NCI-H2171 (cell line): Measurements from ENCODE around the gene SNX25.
"Not testable (repeated sequence)": the region's sequence is repeated elsewhere in the genome, so short reads cannot be mapped to it uniquely, and the experiment has no call there.

Source experiments
- DNase-seq: peaks from one replicate; lab custom pipeline; 2025; lab: John Stamatoyannopoulos, UW

SNX25 gene

DNA sequence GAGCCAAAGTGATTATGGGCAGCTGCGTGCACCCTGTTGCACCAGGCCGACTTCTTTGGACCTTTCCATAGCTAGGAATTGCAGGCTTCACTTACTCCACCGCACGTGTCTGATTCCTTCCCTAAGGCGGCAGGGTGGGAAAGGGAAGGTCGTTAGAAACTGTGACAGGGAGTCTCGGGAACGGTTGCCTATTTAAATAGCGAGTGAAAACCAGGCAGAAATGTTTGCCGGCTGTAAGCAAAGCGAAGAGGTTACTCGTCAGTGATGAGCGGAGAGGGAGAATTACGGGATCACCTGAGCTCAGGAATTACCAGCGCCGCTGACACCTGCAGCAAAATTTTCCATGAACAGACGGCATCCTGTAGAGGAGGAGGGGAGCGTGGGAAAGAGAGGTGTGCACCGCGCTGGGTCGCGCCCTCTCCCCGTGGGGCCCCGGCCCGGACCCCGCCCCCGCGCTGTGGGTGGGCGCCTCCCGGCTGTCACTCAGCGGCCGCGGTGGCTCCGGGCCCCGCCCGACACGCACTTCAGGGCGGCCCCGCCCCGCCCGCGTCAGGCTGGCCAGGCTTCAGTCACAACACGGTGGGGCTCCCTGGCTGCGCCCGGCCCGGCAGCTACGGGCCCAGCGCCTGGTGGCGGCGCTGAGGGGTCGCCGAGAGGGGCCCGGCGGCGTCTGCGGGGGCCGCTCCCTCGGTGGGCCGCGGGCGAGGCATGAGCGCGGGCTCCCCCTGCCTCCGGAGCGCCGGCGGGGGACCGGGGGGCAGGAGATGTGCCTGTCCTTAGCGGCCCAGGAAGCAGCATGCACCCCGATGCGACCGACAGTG, at the start of gene SNX25:
Gene SNX25, plus strand, starts transcription at position 568 of the 821 bp plus-strand sequence. Its CDS starts 229 bp downstream, at position 797.
- DNase-seq: peak; percentile 76

DNA sequence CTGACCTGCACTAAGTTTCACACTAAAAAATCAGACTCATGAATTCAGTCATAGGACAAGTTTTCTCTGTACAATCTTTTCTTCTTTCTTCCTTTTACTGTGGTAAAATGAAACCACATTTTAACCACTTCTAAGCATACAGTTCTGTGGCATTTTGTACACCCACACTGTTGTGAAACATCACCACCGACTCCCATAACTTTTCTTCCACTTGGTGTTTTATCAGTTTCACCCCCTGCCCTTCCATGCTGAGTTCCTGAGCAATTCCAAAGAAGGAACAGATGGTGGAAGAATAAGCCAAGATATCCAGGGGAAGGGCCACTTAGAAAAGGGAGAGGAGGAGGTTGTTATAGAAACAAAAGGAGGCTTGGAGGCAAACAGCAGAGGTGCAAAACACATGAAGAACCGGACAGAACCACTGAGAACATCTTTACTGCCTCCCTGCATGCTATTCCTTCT, 43.8 kb upstream of the SNX25 start:
- DNase-seq: no peak

DNA sequence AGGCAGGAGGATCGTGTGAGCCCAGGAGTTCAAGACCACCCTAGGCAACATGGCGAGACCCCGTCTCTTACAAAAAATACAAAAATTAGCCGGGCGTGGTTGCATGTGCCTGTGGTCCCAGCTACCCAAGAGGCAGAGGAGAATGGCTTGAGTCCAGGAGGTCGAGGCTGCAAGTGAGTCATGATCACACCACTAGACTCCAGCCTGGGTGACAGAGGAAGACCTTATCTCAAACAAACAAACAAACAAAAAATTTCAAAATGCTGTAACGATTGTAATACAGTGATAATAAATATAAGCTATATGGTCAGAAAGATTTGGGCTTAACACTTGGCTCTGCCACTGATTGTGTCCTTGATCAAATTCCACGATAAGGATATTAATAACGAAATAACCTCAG, 42.2 kb upstream of the SNX25 start:
- no peak for DNase-seq

GRCh38 chr4:185171373-185172071, 37.9 kb upstream of the SNX25 start:
- no peak for DNase-seq

GRCh38 chr4:185179488-185179887, 29.9 kb upstream of the SNX25 start:
- DNase-seq: no peak

- DNase-seq: no peak
These were observed 27.2 kb upstream of the SNX25 start for GRCh38 chr4:185182239-185182638.

GRCh38 chr4:185183622-185184281, 25.6 kb upstream of the SNX25 start:
- peak; percentile 76 for DNase-seq

GRCh38 chr4:185186769-185187168, 22.6 kb upstream of the SNX25 start:
- no peak for DNase-seq

DNA sequence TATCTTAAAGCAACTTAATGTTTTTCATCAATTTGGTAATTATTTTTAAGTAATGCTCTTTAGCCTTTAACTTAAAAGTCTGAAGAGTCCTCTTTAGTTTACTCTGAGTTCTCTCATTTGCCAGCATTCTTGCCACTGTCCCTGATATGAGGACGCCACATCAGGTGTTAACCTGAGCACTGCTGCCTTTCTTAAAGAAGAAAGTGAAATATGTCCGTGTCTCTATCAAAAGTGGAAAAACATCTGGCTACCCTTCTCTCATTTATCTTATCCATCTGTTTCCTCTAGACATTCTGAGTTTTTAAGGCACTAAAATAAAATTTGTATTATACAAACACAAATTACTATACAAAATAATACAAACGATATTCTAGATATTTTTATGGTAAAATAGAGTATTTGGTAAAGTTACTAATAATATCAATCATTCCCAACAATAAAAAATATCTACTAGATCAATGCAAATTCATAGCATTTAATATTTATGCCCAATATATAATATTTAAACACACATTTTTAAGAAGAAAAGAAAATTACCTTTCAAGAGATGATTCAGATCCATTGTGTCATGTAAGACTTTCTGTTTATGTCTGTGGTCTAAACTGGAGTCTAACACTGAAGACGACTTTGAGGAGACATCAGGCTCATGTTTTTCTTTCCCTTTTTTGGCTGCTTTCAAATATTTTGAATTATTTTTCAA, 19.6 kb upstream of the SNX25 start:
- no peak for DNase-seq

DNA sequence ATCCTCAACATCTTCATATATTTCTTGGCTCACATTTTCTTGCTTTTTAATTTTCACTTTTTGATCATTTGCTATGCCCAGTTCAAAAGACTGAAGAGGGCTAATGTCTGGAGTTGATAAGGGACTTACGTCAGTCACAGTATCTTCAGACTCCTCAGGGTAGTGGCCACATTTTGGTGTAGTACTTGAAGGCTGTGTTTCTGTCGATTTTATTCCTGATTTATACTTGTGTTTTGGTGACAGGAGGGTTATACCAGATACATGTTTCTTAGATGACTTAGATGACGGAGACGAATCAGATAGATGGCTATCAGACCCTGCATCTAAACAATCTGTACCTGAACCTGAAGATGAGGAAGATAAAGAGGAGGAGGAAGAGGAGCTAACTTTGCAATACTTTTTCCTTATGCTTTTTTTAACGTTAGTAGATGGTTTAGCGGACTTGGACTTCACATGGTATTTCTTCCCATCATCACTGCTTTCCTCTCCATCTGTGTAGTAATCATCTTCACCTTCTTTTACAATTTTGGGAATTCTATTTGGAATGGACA, 19.0 kb upstream of the SNX25 start:
- no peak for DNase-seq

- no peak for DNase-seq
These were observed 17.3 kb upstream of the SNX25 start for GRCh38 chr4:185192059-185192458.

- no peak for DNase-seq
These were observed 14.2 kb upstream of the SNX25 start for GRCh38 chr4:185194924-185195888.

DNA sequence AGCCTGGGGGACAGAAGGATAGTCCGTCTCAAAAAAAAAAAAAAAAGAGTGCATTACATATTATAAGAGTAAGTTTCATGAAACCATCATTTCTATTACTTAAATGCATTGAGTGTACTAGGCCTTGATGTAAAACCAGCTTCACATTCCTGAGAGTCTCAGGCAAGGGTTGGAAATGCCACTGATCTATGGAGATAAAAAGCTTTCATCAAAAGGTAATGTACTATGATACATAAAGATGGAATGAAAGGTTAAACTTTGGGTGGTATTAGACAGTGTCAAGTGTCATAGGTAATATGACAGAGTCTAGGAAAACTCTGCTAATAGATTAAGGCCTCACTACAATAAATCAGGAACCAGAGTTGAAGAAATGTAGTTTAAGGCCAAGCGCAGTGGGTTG, 13.0 kb upstream of the SNX25 start:
- no peak for DNase-seq

DNA sequence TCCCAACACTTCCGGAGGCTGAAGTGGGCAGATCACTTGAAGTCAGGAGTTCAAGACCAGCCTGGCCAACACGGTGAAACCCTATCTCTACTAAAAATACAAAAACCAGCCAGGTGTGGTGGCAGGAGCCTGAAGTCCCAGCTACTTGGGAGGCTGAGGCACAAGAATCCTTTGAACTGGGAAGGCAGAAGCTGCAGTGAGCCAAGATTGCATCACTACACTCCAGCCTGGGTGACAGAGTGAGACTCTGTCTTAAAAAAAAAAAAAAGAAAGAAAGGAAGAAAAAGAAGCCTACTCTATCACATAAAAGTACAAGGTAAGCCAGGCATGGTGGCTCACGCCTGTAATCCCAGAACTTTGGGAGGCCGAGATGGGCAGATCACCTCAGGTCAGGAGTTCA, 11.2 kb upstream of the SNX25 start:
- not testable (repeated sequence) for DNase-seq

DNA sequence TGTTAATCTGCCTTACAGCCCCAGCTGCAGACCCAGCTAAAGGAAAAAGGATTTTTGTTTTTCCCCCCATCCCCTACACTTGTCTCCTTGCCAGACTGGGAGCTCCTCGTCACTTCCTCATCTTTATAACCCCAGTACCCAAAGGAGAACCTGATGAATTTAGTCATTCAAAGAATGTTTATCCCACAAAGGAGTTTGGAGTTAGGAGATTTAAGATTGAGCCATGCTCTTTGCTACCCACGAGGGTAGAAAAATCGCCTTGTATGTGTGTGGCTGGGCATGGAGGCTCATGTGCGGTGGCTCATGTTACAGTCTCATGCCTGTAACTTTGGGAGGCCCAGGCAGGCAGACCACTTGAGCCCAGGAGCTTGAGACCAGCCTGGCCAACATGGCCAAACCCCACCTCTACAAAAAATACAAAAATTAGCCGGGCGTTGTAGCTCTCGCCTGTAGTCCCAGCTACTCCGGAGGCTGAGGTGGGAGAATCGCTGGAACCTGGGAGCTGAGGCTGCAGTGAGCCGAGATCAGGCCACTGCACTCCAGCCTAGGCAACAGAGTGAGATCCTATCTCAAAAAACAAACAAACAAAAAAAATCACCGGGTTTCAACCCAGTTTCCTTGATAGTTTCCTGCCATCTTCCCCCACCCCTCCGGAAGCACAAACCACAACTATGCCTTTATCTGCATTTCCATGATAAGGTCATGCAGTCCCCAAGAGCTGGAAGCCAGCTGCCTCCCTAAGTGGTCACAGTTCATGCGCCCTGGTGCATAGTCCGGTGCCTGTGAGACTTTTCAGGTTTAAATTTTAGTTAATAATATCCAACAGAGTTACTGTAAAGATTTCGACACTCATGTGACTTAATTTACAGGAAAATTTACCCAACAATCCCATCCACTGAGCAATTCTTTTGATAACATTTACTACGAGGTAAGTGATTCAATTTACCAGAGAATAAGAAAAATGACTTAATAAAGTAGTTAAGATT, 7.1 kb upstream of the SNX25 start:
- no peak for DNase-seq

DNA sequence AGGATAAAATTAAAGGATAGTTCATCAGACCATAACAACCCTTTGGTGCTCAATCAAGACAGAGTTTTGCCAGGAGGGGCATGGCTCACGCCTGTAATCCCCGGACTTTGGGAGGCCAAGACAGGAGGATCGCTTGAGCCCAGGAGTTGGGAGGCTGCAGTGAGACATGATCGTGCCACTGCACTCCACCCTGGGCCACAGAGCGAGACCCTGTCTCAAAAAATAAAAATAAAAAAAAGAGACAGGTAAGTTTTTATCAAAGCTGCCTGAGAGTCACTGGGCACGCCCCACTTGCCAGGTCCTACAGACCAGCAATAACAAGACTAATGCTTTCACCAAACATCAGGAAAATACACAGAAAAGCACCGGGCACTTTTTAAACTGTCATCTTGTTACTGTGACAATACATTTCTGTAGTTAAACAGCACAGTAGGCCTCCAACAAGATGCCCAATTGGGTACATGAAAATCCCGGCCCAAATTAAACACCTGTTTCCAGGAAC, 6.4 kb upstream of the SNX25 start:
- DNase-seq: no peak

GRCh38 chr4:185203486-185204237, 5.7 kb upstream of the SNX25 start, which contains the start of gene CFAP97:
Gene CFAP97, minus strand, starts transcription at chr4:185204000. Its CDS starts 12,804 bp downstream, at chr4:185191196.
- DNase-seq: peak; percentile 34

DNA sequence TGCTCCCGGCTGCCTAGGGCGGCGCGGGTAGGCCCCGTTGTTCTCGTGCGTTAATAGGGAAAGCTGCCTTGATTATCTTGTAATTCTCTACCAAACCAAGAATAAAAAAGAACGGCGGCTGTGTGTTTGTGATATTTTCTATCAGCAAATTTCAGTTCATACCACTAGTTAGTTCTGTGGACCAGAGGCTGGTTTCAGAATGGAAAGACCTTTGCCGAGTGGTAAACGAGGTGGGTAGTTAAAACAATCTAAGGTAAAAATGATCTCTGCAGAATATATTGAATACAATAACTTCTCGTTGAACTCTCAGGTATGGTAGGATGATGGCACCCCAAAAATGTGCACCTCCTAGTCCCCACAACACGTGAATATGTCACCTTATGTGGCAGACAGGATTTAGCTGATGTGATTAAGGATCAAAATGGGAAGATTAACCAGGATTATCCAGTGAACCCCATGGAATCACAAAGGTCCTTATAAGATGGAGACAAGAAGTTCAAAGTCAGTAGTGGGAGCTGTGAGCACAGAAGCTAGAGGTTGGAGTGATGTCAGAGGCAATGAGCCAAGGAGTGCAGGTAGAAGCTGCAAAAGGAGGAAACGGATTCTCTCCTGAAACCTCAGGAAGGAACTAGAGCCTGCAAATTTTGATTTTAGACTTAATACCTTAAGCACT, 5.0 kb upstream of the SNX25 start:
- no peak for DNase-seq
